ENCODE results near the gene PARD3.
"Not testable (repeated sequence)": the region's sequence is repeated elsewhere in the genome, so short reads cannot be mapped to it uniquely, and the experiment has no call there.

PARD3 gene

GRCh38 chr10:34356463-34356862 is 458.6 kb downstream of the PARD3 start:
- Histone ChIP-seq H3K9ac (no peak overlapping the region), H2AFZ (ENCODE audit: low read depth) (no peak overlapping the region), H3K79me2 (ENCODE audit: insufficient read depth, low read depth) (no peaks in the 10 kb centered on the region), H3K27ac (no peak overlapping the region), H3K4me1 (ENCODE audit: low read depth, poor library complexity, severe bottlenecking) (no peaks in the 10 kb centered on the region), H3K27me3 (ENCODE audit: insufficient read depth, low read depth) (no peaks in the 10 kb centered on the region), H3K4me3 (IDR thresholded peaks at IDR 0.05; ENCODE audit: insufficient read depth, low read depth, low read length) (no peak overlapping the region), H3K4me2 (no peak overlapping the region), H4K20me1 (ENCODE audit: insufficient read depth) (no peaks in the 10 kb centered on the region), H3K36me3 (ENCODE audit: insufficient read depth) (no peaks in the 10 kb centered on the region)
- TF ChIP-seq CTCF (conservative IDR thresholded peaks at IDR 0.05; ENCODE audit: low read depth, low read length) = no peak

DNA sequence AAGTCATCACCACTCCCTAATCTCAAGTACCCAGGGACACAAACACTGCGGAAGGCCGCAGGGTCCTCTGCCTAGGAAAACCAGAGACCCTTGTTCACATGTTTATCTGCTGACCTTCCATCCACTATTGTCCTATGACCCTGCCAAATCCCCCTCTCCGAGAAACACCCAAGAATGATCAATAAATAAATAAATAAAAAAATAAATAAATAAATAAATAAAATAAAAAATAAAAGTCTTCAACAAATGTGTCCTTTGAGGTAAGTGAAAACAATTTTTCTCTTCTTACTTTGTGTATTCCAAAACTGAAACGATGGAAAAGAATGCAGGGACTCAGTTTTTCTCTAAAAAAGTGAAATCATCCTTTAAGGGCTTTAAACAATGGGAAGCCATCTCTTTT is 461.6 kb downstream of the PARD3 start:
- H4K20me1 ChIP-seq (ENCODE audit: insufficient read depth); H2AFZ ChIP-seq (ENCODE audit: low read depth); H3K4me3 ChIP-seq (IDR thresholded peaks at IDR 0.05; ENCODE audit: insufficient read depth, low read depth, low read length); H3K36me3 ChIP-seq (ENCODE audit: insufficient read depth); H3K4me1 ChIP-seq (ENCODE audit: low read depth, poor library complexity, severe bottlenecking); H3K27me3 ChIP-seq (ENCODE audit: insufficient read depth, low read depth); H3K9ac ChIP-seq; H3K4me2 ChIP-seq; H3K27ac ChIP-seq; H3K79me2 ChIP-seq (ENCODE audit: insufficient read depth, low read depth): not testable (repeated sequence)

DNA sequence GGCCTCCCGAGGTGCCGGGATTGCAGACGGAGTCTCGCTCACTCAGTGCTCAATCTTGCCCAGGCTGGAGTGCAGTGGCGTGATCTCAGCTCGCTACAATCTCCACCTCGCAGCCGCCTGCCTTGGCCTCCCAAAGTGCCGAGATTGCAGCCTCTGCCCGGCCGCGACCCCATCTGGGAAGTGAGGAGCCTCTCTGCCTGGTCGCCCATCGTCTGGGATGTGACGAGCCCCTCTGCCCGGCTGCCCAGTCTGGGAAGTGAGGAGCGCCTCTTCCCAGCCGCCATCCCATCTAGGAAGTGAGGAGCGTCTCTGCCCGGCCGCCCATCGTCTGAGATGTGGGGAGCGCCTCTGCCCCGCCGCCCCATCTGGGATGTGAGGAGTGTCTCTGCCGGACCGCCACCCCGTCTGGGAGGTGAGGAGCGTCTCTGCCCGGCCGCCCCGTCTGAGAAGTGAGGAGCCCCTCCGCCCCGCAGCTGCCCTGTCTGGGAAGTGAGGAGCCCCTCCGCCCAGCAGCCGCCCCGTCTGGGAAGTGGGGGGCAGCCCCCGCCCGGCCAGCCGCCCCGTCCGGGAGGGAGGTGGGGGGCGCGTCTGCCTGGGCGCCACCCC is 462.4 kb downstream of the PARD3 start:
- H3K4me2 ChIP-seq; H3K36me3 ChIP-seq (ENCODE audit: insufficient read depth); H3K4me1 ChIP-seq (ENCODE audit: low read depth, poor library complexity, severe bottlenecking); H3K27me3 ChIP-seq (ENCODE audit: insufficient read depth, low read depth); H3K27ac ChIP-seq; H2AFZ ChIP-seq (ENCODE audit: low read depth); H3K79me2 ChIP-seq (ENCODE audit: insufficient read depth, low read depth); H3K9ac ChIP-seq; H4K20me1 ChIP-seq (ENCODE audit: insufficient read depth); H3K4me3 ChIP-seq (IDR thresholded peaks at IDR 0.05; ENCODE audit: insufficient read depth, low read depth, low read length): not testable (repeated sequence)

GRCh38 chr10:34351161-34351560 is 463.9 kb downstream of the PARD3 start:
- Histone ChIP-seq H3K27ac (no peak overlapping the region), H3K36me3 (ENCODE audit: insufficient read depth) (no peaks in the 10 kb centered on the region), H4K20me1 (ENCODE audit: insufficient read depth) (no peaks in the 10 kb centered on the region), H3K4me2 (no peak overlapping the region), H3K79me2 (ENCODE audit: insufficient read depth, low read depth) (no peaks in the 10 kb centered on the region), H3K4me3 (IDR thresholded peaks at IDR 0.05; ENCODE audit: insufficient read depth, low read depth, low read length) (no peak overlapping the region), H3K27me3 (ENCODE audit: insufficient read depth, low read depth) (no peaks in the 10 kb centered on the region), H3K9ac (no peak overlapping the region), H2AFZ (ENCODE audit: low read depth) (no peak overlapping the region), H3K4me1 (ENCODE audit: low read depth, poor library complexity, severe bottlenecking) (peaks cover 12% of the 10 kb centered on the region)
- no peak for TF ChIP-seq CTCF (conservative IDR thresholded peaks at IDR 0.05; ENCODE audit: low read depth, low read length)

GRCh38 chr10:34348917-34349485 is 466.1 kb downstream of the PARD3 start:
- Histone ChIP-seq H3K36me3 (ENCODE audit: insufficient read depth) (no peaks in the 10 kb centered on the region), H4K20me1 (ENCODE audit: insufficient read depth) (no peaks in the 10 kb centered on the region), H2AFZ (ENCODE audit: low read depth) (no peak overlapping the region), H3K9ac (no peak overlapping the region), H3K4me1 (ENCODE audit: low read depth, poor library complexity, severe bottlenecking) (peaks cover 12% of the 10 kb centered on the region), H3K79me2 (ENCODE audit: insufficient read depth, low read depth) (no peaks in the 10 kb centered on the region), H3K4me2 (no peak overlapping the region), H3K27me3 (ENCODE audit: insufficient read depth, low read depth) (no peaks in the 10 kb centered on the region), H3K27ac (no peak overlapping the region), H3K4me3 (IDR thresholded peaks at IDR 0.05; ENCODE audit: insufficient read depth, low read depth, low read length) (no peak overlapping the region)
- TF ChIP-seq CTCF (conservative IDR thresholded peaks at IDR 0.05; ENCODE audit: low read depth, low read length) = no peak

Data from KMS-11 (cell line).